ENCODE measurements around the gene GRIN2C. TPM values are rescaled to one million over a fixed set of nuclear protein-coding genes. Genes with fewer than 3 reads are reported as not detected.

The GRIN2C gene
- total and polyA plus RNA-seq, 9 of the 15 experiments (the other 6 are each of a cell fraction or from before 2014, with no cell fraction given): under 0.01 to 0.33 (median 0.10) TPM; not detected in 2

DNA sequence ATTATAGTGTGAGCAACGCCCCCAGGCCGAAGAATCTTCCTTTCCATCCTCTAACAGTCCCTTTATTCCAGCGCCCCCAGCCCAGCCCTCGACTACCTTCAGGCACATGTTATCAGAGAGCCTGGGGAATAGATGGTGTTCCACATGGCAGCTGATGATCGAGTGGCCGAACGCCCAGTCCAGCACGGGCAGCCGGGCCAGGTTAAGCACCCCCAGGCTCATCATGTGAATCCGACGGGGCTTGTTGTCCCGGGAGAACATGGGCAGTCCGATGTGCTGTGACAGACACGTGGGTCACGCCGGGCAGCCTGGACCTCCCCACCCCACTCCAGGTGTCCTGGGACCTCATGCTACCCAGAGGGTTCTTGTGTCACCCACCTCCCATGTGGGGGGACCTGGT is 19.6 kb upstream of the GRIN2C start:
- FAIRE-seq (no peak), DNase-seq (ENCODE audit: extremely low read depth in 1 of 4, low spot score in 3 of 4) (no peak), ATAC-seq (no peak)
- no TSS peak for BruUV-seq (replicated peaks)
- Histone ChIP-seq H3K79me2 (ENCODE audit: control insufficient read depth, insufficient read depth, low read length) (no peaks in the 10 kb centered on the region), H3K4me2 (ENCODE audit: insufficient read depth, low read length) (no peak overlapping the region), H3K4me3 (no peak overlapping the region), H3K36me3 (ENCODE audit: control insufficient read depth, insufficient read depth, low read length) (no peaks in the 10 kb centered on the region), H3K9me3 (replicated peaks; ENCODE audit: control insufficient read depth, insufficient read depth, low read depth, low read length) (no peaks in the 10 kb centered on the region), H3K27ac (ENCODE audit: extremely low read depth, low read depth, low read length) (no peak overlapping the region), H3K4me1 (replicated peaks in 1 of 2; ENCODE audit: control insufficient read depth in 2 of 2, insufficient read depth in 2 of 2, low read length in 2 of 2) (peaks cover 39 to 40% of the 10 kb centered on the region in 2 experiments), H2AFZ (ENCODE audit: low read depth, low read length) (no peak overlapping the region), H3K9me1 (ENCODE audit: control insufficient read depth, insufficient read depth, low read length) (no peaks in the 10 kb centered on the region), H3K27me3 (ENCODE audit: control insufficient read depth in 2 of 2, insufficient read depth in 2 of 2, low read length in 2 of 2) (no peaks in the 10 kb centered on the region), H3K9ac (ENCODE audit: insufficient read depth in 1 of 2, low read depth in 2 of 2, low read length in 2 of 2) (no peak overlapping the region), H4K20me1 (replicated peaks; ENCODE audit: control insufficient read depth, insufficient read depth, low read length) (no peaks in the 10 kb centered on the region)
- TF ChIP-seq, protein P1, sequence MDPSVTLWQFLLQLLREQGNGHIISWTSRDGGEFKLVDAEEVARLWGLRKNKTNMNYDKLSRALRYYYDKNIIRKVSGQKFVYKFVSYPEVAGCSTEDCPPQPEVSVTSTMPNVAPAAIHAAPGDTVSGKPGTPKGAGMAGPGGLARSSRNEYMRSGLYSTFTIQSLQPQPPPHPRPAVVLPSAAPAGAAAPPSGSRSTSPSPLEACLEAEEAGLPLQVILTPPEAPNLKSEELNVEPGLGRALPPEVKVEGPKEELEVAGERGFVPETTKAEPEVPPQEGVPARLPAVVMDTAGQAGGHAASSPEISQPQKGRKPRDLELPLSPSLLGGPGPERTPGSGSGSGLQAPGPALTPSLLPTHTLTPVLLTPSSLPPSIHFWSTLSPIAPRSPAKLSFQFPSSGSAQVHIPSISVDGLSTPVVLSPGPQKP (CRISPR knock-in tag; IDR thresholded peaks at IDR 0.05): no peak
- TF ChIP-seq IRF2 (CRISPR knock-in tag; IDR thresholded peaks at IDR 0.05) (no peak), RHOXF2B (CRISPR knock-in tag; conservative IDR thresholded peaks at IDR 0.05) (no peak), RCOR1 (IDR thresholded peaks at IDR 0.05; ENCODE audit: borderline replicate concordance in 1 of 2, low read depth in 2 of 2, low read length in 2 of 2) (no peak), CREBBP (IDR thresholded peaks at IDR 0.05; ENCODE audit: low read depth, low read length) (no peak), THRAP3 (IDR thresholded peaks at IDR 0.05; ENCODE audit: borderline replicate concordance) (no peak), ARID3B (CRISPR knock-in tag; IDR thresholded peaks at IDR 0.05; ENCODE audit: borderline replicate concordance) (no peak), ELF2 (CRISPR knock-in tag; IDR thresholded peaks at IDR 0.05) (no peak), FOXK2 (conservative IDR thresholded peaks at IDR 0.05 in 1 of 2, IDR thresholded peaks at IDR 0.05 in 1 of 2; ENCODE audit: low read depth in 2 of 2) (no peak), KDM2B (CRISPR knock-in tag; IDR thresholded peaks at IDR 0.05) (no peak), ZC3H8 (IDR thresholded peaks at IDR 0.05) (no peak), HNRNPLL (IDR thresholded peaks at IDR 0.05; ENCODE audit: low read depth, low read length, poor library complexity, severe bottlenecking) (no peak)
- TF ChIP-seq, protein P2, sequence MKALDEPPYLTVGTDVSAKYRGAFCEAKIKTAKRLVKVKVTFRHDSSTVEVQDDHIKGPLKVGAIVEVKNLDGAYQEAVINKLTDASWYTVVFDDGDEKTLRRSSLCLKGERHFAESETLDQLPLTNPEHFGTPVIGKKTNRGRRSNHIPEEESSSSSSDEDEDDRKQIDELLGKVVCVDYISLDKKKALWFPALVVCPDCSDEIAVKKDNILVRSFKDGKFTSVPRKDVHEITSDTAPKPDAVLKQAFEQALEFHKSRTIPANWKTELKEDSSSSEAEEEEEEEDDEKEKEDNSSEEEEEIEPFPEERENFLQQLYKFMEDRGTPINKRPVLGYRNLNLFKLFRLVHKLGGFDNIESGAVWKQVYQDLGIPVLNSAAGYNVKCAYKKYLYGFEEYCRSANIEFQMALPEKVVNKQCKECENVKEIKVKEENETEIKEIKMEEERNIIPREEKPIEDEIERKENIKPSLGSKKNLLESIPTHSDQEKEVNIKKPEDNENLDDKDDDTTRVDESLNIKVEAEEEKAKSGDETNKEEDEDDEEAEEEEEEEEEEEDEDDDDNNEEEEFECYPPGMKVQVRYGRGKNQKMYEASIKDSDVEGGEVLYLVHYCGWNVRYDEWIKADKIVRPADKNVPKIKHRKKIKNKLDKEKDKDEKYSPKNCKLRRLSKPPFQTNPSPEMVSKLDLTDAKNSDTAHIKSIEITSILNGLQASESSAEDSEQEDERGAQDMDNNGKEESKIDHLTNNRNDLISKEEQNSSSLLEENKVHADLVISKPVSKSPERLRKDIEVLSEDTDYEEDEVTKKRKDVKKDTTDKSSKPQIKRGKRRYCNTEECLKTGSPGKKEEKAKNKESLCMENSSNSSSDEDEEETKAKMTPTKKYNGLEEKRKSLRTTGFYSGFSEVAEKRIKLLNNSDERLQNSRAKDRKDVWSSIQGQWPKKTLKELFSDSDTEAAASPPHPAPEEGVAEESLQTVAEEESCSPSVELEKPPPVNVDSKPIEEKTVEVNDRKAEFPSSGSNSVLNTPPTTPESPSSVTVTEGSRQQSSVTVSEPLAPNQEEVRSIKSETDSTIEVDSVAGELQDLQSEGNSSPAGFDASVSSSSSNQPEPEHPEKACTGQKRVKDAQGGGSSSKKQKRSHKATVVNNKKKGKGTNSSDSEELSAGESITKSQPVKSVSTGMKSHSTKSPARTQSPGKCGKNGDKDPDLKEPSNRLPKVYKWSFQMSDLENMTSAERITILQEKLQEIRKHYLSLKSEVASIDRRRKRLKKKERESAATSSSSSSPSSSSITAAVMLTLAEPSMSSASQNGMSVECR (CRISPR knock-in tag; IDR thresholded peaks at IDR 0.05): no peak
- CTCF ChIA-PET (ENCODE audit: low intra/inter-chr PET ratio): no interaction called here
- POLR2A ChIA-PET: interaction anchor here (1.7 to 2.7 kb wide), 2 partner anchors 8 to 10 kb away, joined by 6 to 7 read pairs; no protein-coding TSS in a partner anchor
- intact Hi-C loops (cut with micrococcal nuclease): loop anchor here (10.0 kb wide), 1 partner anchor 155 kb away; no protein-coding TSS in a partner anchor
- 94% methylated on average over 14 of the region's 16 CpGs for WGBS (ENCODE audit: insufficient coverage, low coverage, missing lambda C conversion rate)
- in situ Hi-C loops (cut with MboI): no loop called here

Data from K562 (cell line).